SJSA1 (cell line): ENCODE results near the gene LRPAP1. TPM values are rescaled to one million over a fixed set of nuclear protein-coding genes. Genes with fewer than 3 reads are reported as not detected.
"Not testable (repeated sequence)": the region's sequence is repeated elsewhere in the genome, so short reads cannot be mapped to it uniquely, and the experiment has no call there.

ENCODE experiments used
- DNase-seq, 2 experiments: peaks; one replicate each; pipeline ENCODE4 v3.0.0-alpha.2; 2015 to 2020; ENCODE audit warnings: low spot score in 2 of 2, low read depth in 1 of 2
- H3K27ac ChIP-seq: fragments of 250-450 bp; sonication (Bioruptor Pico); 2 replicates; pipeline ENCODE4 v1.5.1; 2020; ENCODE audit warnings: mild to moderate bottlenecking, moderate library complexity
- H3K27me3 ChIP-seq: fragments of 250-450 bp; sonication (Bioruptor Pico); replicated peaks from 2 replicates; pipeline ENCODE4 v1.5.1; 2020; ENCODE audit warnings: mild to moderate bottlenecking, moderate library complexity
- H3K36me3 ChIP-seq: fragments of 250-450 bp; sonication (Bioruptor Pico); 2 replicates; pipeline ENCODE4 v1.5.1; 2020; ENCODE audit warnings: mild to moderate bottlenecking
- H3K4me1 ChIP-seq: fragments of 250-450 bp; sonication (Bioruptor Pico); replicated peaks from 2 replicates; pipeline ENCODE4 v1.6.1; 2021; ENCODE audit warnings: mild to moderate bottlenecking
- H3K4me3 ChIP-seq: fragments of 250-450 bp; sonication (Bioruptor Pico); 2 replicates; pipeline ENCODE4 v1.5.1; 2020; ENCODE audit warnings: mild to moderate bottlenecking
- H3K9me3 ChIP-seq: fragments of 250-450 bp; sonication (Bioruptor Pico); replicated peaks from 2 replicates; pipeline ENCODE4 v1.5.1; 2020; ENCODE audit warnings: mild to moderate bottlenecking
- total RNA-seq: library from RNA; depleted of rRNA; stranded (reverse); fragments of >200 nt; shearing (Covaris generic); gene quantifications from 2 replicates; pipeline ENCODE4 v1.2.3, GENCODE V29; 2014; rRNA removed

The LRPAP1 gene
- 140 and 148 TPM in 2 replicates for total RNA-seq

GRCh38 chr4:3531879-3532750 is at the start of gene LRPAP1:
Gene LRPAP1, minus strand, starts transcription at chr4:3532422. Its CDS starts 10 bp downstream, at chr4:3532412.
- peak; percentile 52 to 79 for DNase-seq
- Histone ChIP-seq H3K9me3 (no peaks in the 10 kb centered on the region), H3K36me3 (no peaks in the 10 kb centered on the region), H3K27ac (no peak within 1 kb of the TSS), H3K4me1 (peaks cover 8% of the 10 kb centered on the region), H3K27me3 (no peaks in the 10 kb centered on the region), H3K4me3 (peak within 1 kb of the TSS; percentile 58)

- H3K36me3 ChIP-seq, H3K4me1 ChIP-seq, DNase-seq, H3K27me3 ChIP-seq, H3K27ac ChIP-seq, H3K4me3 ChIP-seq, H3K9me3 ChIP-seq: not testable (repeated sequence)
Measured at GRCh38 chr4:3581334-3582090, 49.3 kb upstream of the LRPAP1 start.

GRCh38 chr4:3580859-3581258 is 48.6 kb upstream of the LRPAP1 start:
- not testable (repeated sequence) for H3K27ac ChIP-seq, H3K27me3 ChIP-seq, H3K4me3 ChIP-seq, H3K36me3 ChIP-seq, H3K9me3 ChIP-seq, DNase-seq, H3K4me1 ChIP-seq

GRCh38 chr4:3578527-3579144 is 46.4 kb upstream of the LRPAP1 start:
- H3K9me3 ChIP-seq, H3K4me3 ChIP-seq, H3K27ac ChIP-seq, H3K27me3 ChIP-seq, DNase-seq, H3K36me3 ChIP-seq, H3K4me1 ChIP-seq: not testable (repeated sequence)

- not testable (repeated sequence) for H3K27me3 ChIP-seq, H3K4me3 ChIP-seq, H3K27ac ChIP-seq, DNase-seq, H3K36me3 ChIP-seq, H3K4me1 ChIP-seq, H3K9me3 ChIP-seq
Measured at GRCh38 chr4:3578052-3578451, 45.8 kb upstream of the LRPAP1 start.

GRCh38 chr4:3577208-3577892 is 45.1 kb upstream of the LRPAP1 start:
- H3K36me3 ChIP-seq, H3K4me1 ChIP-seq, H3K9me3 ChIP-seq, H3K27me3 ChIP-seq, H3K4me3 ChIP-seq, DNase-seq, H3K27ac ChIP-seq: not testable (repeated sequence)

- H3K27me3 ChIP-seq, H3K9me3 ChIP-seq, H3K4me1 ChIP-seq, DNase-seq, H3K36me3 ChIP-seq, H3K27ac ChIP-seq, H3K4me3 ChIP-seq: not testable (repeated sequence)
Measured at GRCh38 chr4:3576533-3577207, 44.4 kb upstream of the LRPAP1 start.

GRCh38 chr4:3575426-3576369 is 43.5 kb upstream of the LRPAP1 start:
- H3K36me3 ChIP-seq, H3K9me3 ChIP-seq, H3K4me3 ChIP-seq, H3K27ac ChIP-seq, DNase-seq, H3K4me1 ChIP-seq, H3K27me3 ChIP-seq: not testable (repeated sequence)

- H3K27me3 ChIP-seq, H3K4me3 ChIP-seq, H3K4me1 ChIP-seq: not testable (repeated sequence)
Measured at GRCh38 chr4:3574865-3575264, 42.6 kb upstream of the LRPAP1 start.

GRCh38 chr4:3574346-3574745 is 42.1 kb upstream of the LRPAP1 start:
- not testable (repeated sequence) for H3K4me3 ChIP-seq, H3K27ac ChIP-seq, H3K36me3 ChIP-seq, H3K9me3 ChIP-seq, H3K27me3 ChIP-seq, H3K4me1 ChIP-seq, DNase-seq

More at GRCh38 chr4:3574865-3575264, 42.6 kb upstream of the LRPAP1 start:
- not testable (repeated sequence) for H3K36me3 ChIP-seq, DNase-seq, H3K27ac ChIP-seq, H3K9me3 ChIP-seq

GRCh38 chr4:3573131-3573530 is 40.9 kb upstream of the LRPAP1 start:
- Histone ChIP-seq H3K36me3 (no peaks in the 10 kb centered on the region), H3K4me1 (no peaks in the 10 kb centered on the region), H3K27me3 (no peaks in the 10 kb centered on the region), H3K4me3 (no peak overlapping the region), H3K27ac (no peak overlapping the region), H3K9me3 (no peaks in the 10 kb centered on the region)
- DNase-seq: no peak

GRCh38 chr4:3572363-3572762 is 40.1 kb upstream of the LRPAP1 start:
- Histone ChIP-seq H3K27ac (no peak overlapping the region), H3K4me1 (no peaks in the 10 kb centered on the region), H3K27me3 (no peaks in the 10 kb centered on the region), H3K9me3 (no peaks in the 10 kb centered on the region), H3K36me3 (no peaks in the 10 kb centered on the region), H3K4me3 (no peak overlapping the region)
- no peak for DNase-seq
